NCI-H128 (cell line): ENCODE data around the gene USP48.
"Not testable (repeated sequence)": the region's sequence is repeated elsewhere in the genome, so short reads cannot be mapped to it uniquely, and the experiment has no call there.

Experiments
- DNase-seq: peaks from one replicate; lab custom pipeline; 2025; ENCODE audit not compliant: unreplicated experiment; lab: John Stamatoyannopoulos, UW

USP48 gene

GRCh38 chr1:21774835-21775549 is 8.0 kb downstream of the USP48 start:
- no peak for DNase-seq

DNA sequence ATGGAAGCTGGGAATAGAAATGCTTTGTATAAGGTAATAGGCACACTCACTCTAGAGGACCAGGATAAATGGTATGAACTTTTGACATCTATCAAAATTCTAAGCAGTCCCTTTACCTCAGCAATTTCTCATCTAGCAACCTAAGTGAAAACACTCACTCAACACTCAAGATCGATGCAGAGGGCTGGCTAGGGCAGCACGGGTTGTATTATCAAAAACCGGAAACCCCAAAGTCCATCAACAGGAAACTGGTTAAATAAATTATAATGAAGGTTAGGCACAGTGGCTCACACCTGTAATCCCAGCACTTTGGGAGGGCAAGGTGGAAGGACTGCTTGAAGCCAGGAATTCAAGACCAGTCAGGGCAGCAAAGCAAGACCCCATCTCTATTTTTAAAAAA is 9.4 kb downstream of the USP48 start:
- no peak for DNase-seq

DNA sequence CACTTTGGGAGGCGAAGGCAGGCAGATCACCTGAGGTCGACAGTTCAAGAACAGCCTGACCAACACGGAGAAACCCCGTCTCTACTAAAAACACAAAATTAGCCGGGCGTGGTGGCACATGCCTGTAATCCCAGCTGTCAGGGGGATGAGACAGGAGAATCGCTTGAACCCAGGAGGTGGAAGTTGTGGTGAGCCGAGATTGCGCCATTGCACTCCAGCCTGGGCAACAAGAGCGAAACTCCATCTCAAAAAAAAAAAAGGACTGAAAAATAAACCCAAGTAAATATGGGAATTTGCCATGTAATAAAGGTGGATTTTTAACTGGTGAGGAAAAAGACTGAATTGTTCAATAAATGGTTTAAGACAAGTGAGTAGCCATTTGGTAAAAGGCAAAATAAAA is 11.3 kb downstream of the USP48 start:
- DNase-seq, result not testable (repeated sequence)

GRCh38 chr1:21770602-21771001 is 12.3 kb downstream of the USP48 start:
- DNase-seq, result not testable (repeated sequence)

- no peak for DNase-seq
Measured at GRCh38 chr1:21770201-21770600, 12.7 kb downstream of the USP48 start.

- DNase-seq, result not testable (repeated sequence)
Measured at GRCh38 chr1:21767106-21767505, 15.8 kb downstream of the USP48 start.

GRCh38 chr1:21766210-21766609 is 16.7 kb downstream of the USP48 start:
- DNase-seq, result no peak

GRCh38 chr1:21764615-21765423 is 18.1 kb downstream of the USP48 start:
- no peak for DNase-seq

DNA sequence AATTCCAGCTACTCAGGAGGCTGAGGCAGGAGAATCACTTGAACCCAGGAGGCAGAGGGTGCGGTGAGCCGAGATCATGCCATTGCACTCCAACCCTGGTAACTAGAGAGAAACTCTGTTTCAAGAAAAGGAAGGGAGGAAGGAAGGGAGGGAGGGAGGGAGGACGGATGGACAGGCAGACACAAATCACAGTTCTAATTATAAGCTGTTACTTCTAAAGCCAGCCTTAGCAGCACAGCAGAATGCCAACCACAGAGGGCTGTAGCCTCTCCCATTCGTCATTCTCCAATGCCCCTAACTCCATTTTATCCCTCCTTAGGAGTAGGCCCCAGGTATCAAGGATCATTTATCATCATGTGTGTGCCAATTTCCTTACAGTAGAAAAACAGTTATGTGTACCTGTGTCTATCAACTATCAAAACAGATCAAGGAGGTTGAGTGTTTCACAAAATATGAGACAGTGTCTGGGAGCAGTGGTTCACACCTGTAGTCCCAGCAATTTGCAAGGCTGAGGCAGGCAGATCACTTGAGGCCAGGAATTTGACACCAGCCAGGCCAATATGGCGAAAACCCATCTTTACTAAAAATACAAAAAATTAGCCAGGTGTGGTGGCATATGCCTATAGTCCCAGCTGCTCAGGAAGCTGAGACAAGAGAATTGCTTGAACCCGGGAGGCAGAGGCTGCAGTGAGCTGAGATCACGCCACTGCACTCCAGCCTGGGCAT is 19.1 kb downstream of the USP48 start:
- no peak for DNase-seq

GRCh38 chr1:21763236-21763635 is 19.7 kb downstream of the USP48 start:
- no peak for DNase-seq

- DNase-seq, result no peak
Measured at GRCh38 chr1:21762022-21762404, 20.9 kb downstream of the USP48 start.

GRCh38 chr1:21761052-21761451 is 21.9 kb downstream of the USP48 start:
- DNase-seq, result no peak

- no peak for DNase-seq
Measured at GRCh38 chr1:21759818-21760217, 23.1 kb downstream of the USP48 start.

DNA sequence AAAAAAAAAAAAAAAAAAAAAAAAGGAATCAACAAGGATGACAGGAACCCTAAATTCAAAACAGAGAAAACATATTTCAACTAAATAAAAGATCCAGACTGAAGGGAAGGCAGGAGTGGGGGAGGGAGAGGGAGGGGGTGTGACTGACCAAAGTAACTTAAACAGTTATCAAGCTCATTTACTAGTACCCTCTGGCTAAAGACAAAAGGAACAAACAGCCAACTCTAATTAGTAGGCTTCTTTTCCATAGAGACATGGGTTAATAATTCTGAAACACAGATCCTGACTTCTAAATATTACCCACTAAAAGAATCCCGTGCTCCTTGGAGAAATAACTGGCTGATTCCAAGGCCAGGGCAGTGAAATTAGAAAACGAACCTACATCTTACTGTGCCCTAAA is 23.8 kb downstream of the USP48 start:
- DNase-seq, result no peak

DNA sequence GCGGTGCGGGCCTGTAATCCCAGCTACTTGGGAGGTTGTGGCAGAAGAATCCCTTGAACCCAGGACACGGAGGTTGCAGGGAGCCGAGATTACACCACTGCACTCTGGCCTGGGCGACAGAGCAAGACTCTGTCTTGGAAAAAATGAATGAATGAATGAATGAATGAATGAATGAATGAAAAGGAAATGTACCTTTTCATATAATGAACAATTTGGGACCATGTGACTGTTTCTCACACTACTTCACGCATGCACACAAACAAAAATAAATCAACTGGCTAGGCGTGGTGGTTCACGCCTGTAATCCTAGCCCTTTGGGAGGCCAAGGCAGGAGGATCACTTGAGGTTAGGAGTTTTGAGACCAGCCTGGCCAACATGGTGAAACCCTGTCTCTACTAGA is 24.3 kb downstream of the USP48 start:
- no peak for DNase-seq

GRCh38 chr1:21756393-21757089 is 26.4 kb downstream of the USP48 start:
- no peak for DNase-seq

GRCh38 chr1:21755067-21755466 is 27.9 kb downstream of the USP48 start:
- DNase-seq, result no peak

- no peak for DNase-seq
Measured at GRCh38 chr1:21754583-21754982, 28.4 kb downstream of the USP48 start.

DNA sequence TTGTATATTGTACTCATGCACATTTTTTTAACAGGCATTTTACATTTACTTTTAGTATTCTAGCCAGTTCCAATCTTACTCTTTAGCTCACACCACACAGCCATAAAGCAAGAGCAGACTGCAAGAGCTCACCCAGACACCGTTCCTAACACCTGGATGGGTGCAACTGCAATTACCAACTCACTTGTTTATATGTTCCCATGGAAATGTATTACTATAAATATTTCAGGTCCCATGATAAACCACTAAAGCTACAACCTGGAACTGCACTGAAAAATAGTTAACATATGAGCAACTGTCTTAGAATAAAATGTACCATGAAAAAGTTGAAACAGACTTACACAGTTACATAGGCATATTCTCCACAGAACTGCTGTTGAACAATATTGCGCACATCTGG is 30.8 kb downstream of the USP48 start:
- DNase-seq, result no peak

DNA sequence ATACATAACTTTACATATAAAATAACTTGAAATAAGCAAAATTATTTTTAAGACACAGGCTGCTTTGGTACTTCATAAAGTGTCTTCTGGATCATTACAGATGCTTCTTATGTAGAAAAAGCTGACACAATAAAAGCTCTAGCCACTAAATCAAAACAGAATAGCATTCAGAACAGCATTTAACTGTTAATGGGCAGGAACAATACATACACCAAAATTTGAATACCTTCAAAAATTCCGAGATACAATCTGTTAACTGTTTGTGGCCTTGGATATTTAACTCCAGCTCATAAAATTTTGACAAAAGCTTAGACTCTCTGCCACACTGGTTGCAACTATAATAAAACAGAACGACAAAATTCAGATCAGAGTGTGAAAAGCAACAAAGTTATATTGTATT is 31.7 kb downstream of the USP48 start:
- DNase-seq, result no peak

GRCh38 chr1:21750841-21751240 is 32.1 kb downstream of the USP48 start:
- no peak for DNase-seq
